CD14-positive monocyte (primary cell): ENCODE results near the gene OAS1. TPM values are rescaled to one million over a fixed set of nuclear protein-coding genes. Genes with fewer than 3 reads are reported as not detected.

Experiments used
- DNase-seq, 3 donors: peaks; one replicate each; pipeline ENCODE4 v3.0.0-alpha.2; 2011 to 2022
- H2AFZ ChIP-seq: 2 replicates; pipeline ENCODE4 v1.6.0; 2012; ENCODE audit warnings: mild to moderate bottlenecking, low read depth, low read length, inconsistent platforms; ENCODE audit not compliant: insufficient read depth, poor library complexity, severe bottlenecking
- H3K27ac ChIP-seq, 2 donors: 1 replicate in 1 of 2; 2 replicates in 1 of 2; pipeline ENCODE4 v1.5.1; 2012 to 2013; ENCODE audit warnings: low read length in 2 of 2, control low read depth in 1 of 2, inconsistent platforms in 1 of 2, low read depth in 1 of 2, mild to moderate bottlenecking in 1 of 2
- H3K27me3 ChIP-seq, 2 donors: one replicate each; pipeline versions ENCODE4 v1.6.0 to v1.6.1; 2011 to 2013; ENCODE audit warnings: low read length in 2 of 2; ENCODE audit not compliant: control insufficient read depth in 2 of 2, insufficient read depth in 2 of 2
- H3K36me3 ChIP-seq, 2 donors: replicated peaks in 1 of 2; 1 replicate in 1 of 2; 2 replicates in 1 of 2; pipeline versions ENCODE4 v1.5.1 to v1.6.1; 2012 to 2013; ENCODE audit warnings: low read length in 2 of 2, control low read depth in 1 of 2, inconsistent platforms in 1 of 2, mild to moderate bottlenecking in 1 of 2; ENCODE audit not compliant: insufficient read depth in 2 of 2, control insufficient read depth in 1 of 2
- H3K4me1 ChIP-seq, 2 donors: 1 replicate in 1 of 2; 2 replicates in 1 of 2; pipeline versions ENCODE4 v1.5.1 to v1.6.1; 2012 to 2013; ENCODE audit warnings: low read length in 2 of 2, control low read depth in 1 of 2, inconsistent platforms in 1 of 2, mild to moderate bottlenecking in 1 of 2, moderate library complexity in 1 of 2; ENCODE audit not compliant: insufficient read depth in 2 of 2, control insufficient read depth in 1 of 2
- H3K4me2 ChIP-seq: replicated peaks from 2 replicates; pipeline ENCODE3; 2012; ENCODE audit warnings: low read length, moderate library complexity, mild to moderate bottlenecking; ENCODE audit not compliant: poor library complexity, severe bottlenecking; ENCODE audit errors: extremely low read depth
- H3K4me3 ChIP-seq, 3 experiments: fragments of 200-600 bp in 1 of 3; sonication (generic) in 1 of 3; replicated peaks in 1 of 3; 1 replicate in 2 of 3; 2 replicates in 1 of 3; pipeline ENCODE4 v1.5.1; 2011 to 2013; ENCODE audit warnings: low read length in 3 of 3, mild to moderate bottlenecking in 3 of 3, control low read depth in 2 of 3, low read depth in 2 of 3, inconsistent platforms in 1 of 3, moderate library complexity in 1 of 3
- H3K79me2 ChIP-seq: 2 replicates; pipeline ENCODE4 v1.6.0; 2012; ENCODE audit warnings: mild to moderate bottlenecking, control low read depth, inconsistent platforms, low read length, moderate library complexity; ENCODE audit not compliant: insufficient read depth
- H3K9ac ChIP-seq: 2 replicates; pipeline ENCODE4 v1.6.0; 2017; ENCODE audit warnings: low read length, mild to moderate bottlenecking; ENCODE audit not compliant: insufficient read depth, poor library complexity, severe bottlenecking
- H3K9me3 ChIP-seq, 2 donors: replicated peaks in 1 of 2; 1 replicate in 1 of 2; 2 replicates in 1 of 2; pipeline versions ENCODE4 v1.5.1 to v1.6.1; 2012 to 2013; ENCODE audit warnings: low read length in 2 of 2, control low read depth in 1 of 2; ENCODE audit not compliant: control insufficient read depth in 1 of 2, insufficient read depth in 1 of 2
- H4K20me1 ChIP-seq: 2 replicates; pipeline ENCODE4 v1.6.0; 2012; ENCODE audit warnings: mild to moderate bottlenecking, low read length, control low read depth, moderate library complexity; ENCODE audit not compliant: insufficient read depth
- H3K27ac Mint-ChIP-seq, 7 donors: one replicate each; pipeline ENCODE4 v1.8.0; 2020; ENCODE audit warnings: mild to moderate bottlenecking in 7 of 7, mixed read lengths in 7 of 7, moderate library complexity in 6 of 7, inconsistent platforms in 2 of 7
- H3K27me3 Mint-ChIP-seq, 3 donors: one replicate each; pipeline ENCODE4 v1.8.0; 2021 to 2022; ENCODE audit warnings: low read depth in 3 of 3, mild to moderate bottlenecking in 3 of 3, mixed read lengths in 3 of 3, moderate library complexity in 3 of 3, inconsistent platforms in 1 of 3
- H3K36me3 Mint-ChIP-seq, 2 donors: one replicate each; pipeline ENCODE4 v1.8.0; 2020; ENCODE audit warnings: mixed read lengths in 2 of 2, inconsistent platforms in 1 of 2, mild to moderate bottlenecking in 1 of 2
- H3K4me1 Mint-ChIP-seq: one replicate; pipeline ENCODE4 v1.8.0; 2020; ENCODE audit warnings: mild to moderate bottlenecking, mixed read lengths
- H3K4me3 Mint-ChIP-seq, 2 donors: one replicate each; pipeline ENCODE4 v1.8.0; 2020; ENCODE audit warnings: mild to moderate bottlenecking in 2 of 2, mixed read lengths in 2 of 2, moderate library complexity in 1 of 2
- H3K9me3 Mint-ChIP-seq, 7 donors: one replicate each; pipeline ENCODE4 v1.8.0; 2020 to 2022; ENCODE audit warnings: mixed read lengths in 7 of 7, mild to moderate bottlenecking in 6 of 7, moderate library complexity in 6 of 7, inconsistent platforms in 2 of 7
- WGBS: methylation state at CpG from one replicate; pipeline ENCODE4 v1.1.5; 2013; ENCODE audit warnings: missing lambda C conversion rate; ENCODE audit not compliant: insufficient coverage; 5-methylcytosine and 5-hydroxymethylcytosine counted together
- intact Hi-C, 2 donors: fragments of 100-400 bp; cut with micrococcal nuclease; formaldehyde crosslinking; loops; one replicate each; pipeline versions ENCODE4 v1.15.0 to v1.15.1; 2023
- polyA plus RNA-seq, 3 donors: library from polyadenylated mRNA; depleted of rRNA in 1 of 3; unstranded in 2 of 3; stranded (reverse) in 1 of 3; fragments of 300-500 nt in 2 of 3; fragments of >200 nt in 1 of 3; fragmentation: Illumina TruSeq in 2 of 3; gene quantifications; 1 replicate in 2 of 3; 2 replicates in 1 of 3; pipeline ENCODE4 v1.2.3, GENCODE V29; 2012 to 2021
- TF ChIP-seq, protein P1 (sequence below): fragments of 200-600 bp; IDR thresholded peaks from one replicate; pipeline ENCODE4 v1.8.0; 2022; ENCODE audit warnings: antibody characterized with exemption, mild to moderate bottlenecking

OAS1 gene
- polyA plus RNA-seq, 3 donors: 111 to 237 (median 237) TPM

GRCh38 chr12:112878488-112878887 lies 28.3 kb upstream of the OAS1 start:
- Mint-ChIP-seq H3K4me1 (no peaks in the 10 kb centered on the region), H3K4me3 (peak overlapping the region in 1 of 2 donors; percentile 43), H3K9me3 (peaks cover 5 to 10% (median 8%) of the 10 kb centered on the region in 7 donors), H3K36me3 (peaks cover 0 to 3% of the 10 kb centered on the region in 2 donors), H3K27me3 (peaks cover 13 to 37% (median 29%) of the 10 kb centered on the region in 3 donors), H3K27ac (no peak overlapping the region)
- intact Hi-C loops: no loop called here
- Histone ChIP-seq H3K4me3 (no peak overlapping the region), H3K79me2 (no peaks in the 10 kb centered on the region), H3K4me1 (no peaks in the 10 kb centered on the region), H3K27ac (no peak overlapping the region), H3K9me3 (peaks cover 7 to 10% of the 10 kb centered on the region in 2 donors), H3K9ac (no peak overlapping the region), H4K20me1 (no peaks in the 10 kb centered on the region), H3K4me2 (no peak overlapping the region), H3K36me3 (no peaks in the 10 kb centered on the region), H3K27me3 (peaks cover 5 to 14% of the 10 kb centered on the region in 2 donors), H2AFZ (no peak overlapping the region)
- TF ChIP-seq, protein P1, sequence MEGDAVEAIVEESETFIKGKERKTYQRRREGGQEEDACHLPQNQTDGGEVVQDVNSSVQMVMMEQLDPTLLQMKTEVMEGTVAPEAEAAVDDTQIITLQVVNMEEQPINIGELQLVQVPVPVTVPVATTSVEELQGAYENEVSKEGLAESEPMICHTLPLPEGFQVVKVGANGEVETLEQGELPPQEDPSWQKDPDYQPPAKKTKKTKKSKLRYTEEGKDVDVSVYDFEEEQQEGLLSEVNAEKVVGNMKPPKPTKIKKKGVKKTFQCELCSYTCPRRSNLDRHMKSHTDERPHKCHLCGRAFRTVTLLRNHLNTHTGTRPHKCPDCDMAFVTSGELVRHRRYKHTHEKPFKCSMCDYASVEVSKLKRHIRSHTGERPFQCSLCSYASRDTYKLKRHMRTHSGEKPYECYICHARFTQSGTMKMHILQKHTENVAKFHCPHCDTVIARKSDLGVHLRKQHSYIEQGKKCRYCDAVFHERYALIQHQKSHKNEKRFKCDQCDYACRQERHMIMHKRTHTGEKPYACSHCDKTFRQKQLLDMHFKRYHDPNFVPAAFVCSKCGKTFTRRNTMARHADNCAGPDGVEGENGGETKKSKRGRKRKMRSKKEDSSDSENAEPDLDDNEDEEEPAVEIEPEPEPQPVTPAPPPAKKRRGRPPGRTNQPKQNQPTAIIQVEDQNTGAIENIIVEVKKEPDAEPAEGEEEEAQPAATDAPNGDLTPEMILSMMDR: no peak
- 90% methylated on average over 2 of the region's 3 CpGs for WGBS
- no peak for DNase-seq

- Histone ChIP-seq H3K79me2 (no peaks in the 10 kb centered on the region), H4K20me1 (no peaks in the 10 kb centered on the region), H3K36me3 (no peaks in the 10 kb centered on the region), H3K9me3 (peaks cover 7 to 17% of the 10 kb centered on the region in 2 donors), H3K4me3 (no peak overlapping the region), H3K9ac (no peak overlapping the region), H3K27ac (no peak overlapping the region), H3K27me3 (peaks cover 5 to 14% of the 10 kb centered on the region in 2 donors), H2AFZ (no peak overlapping the region), H3K4me1 (no peaks in the 10 kb centered on the region), H3K4me2 (no peak overlapping the region)
- Mint-ChIP-seq H3K4me1 (no peaks in the 10 kb centered on the region), H3K4me3 (no peak overlapping the region), H3K27me3 (peaks cover 13 to 37% (median 29%) of the 10 kb centered on the region in 3 donors), H3K27ac (no peak overlapping the region), H3K36me3 (peaks cover 0 to 6% of the 10 kb centered on the region in 2 donors), H3K9me3 (peaks cover 7 to 15% (median 13%) of the 10 kb centered on the region in 7 donors)
- no peak for DNase-seq
- intact Hi-C loops: no loop called here
- 92% methylated on average over 5 of the region's 8 CpGs for WGBS
- TF ChIP-seq, protein P1: no peak
Measured at GRCh38 chr12:112879191-112879705, 27.5 kb upstream of the OAS1 start.
